IMR-90 (cell line): ENCODE results near the gene MBOAT1. TPM values are rescaled to one million over a fixed set of nuclear protein-coding genes. Genes with fewer than 3 reads are reported as not detected.

Experiments
- ATAC-seq: fragments of 200-7000 bp; cut with Tn5 transposase; 2 replicates; pipeline ENCODE4 v1.9.1; 2020; ENCODE audit warnings: low read depth, mild to moderate bottlenecking, moderate library complexity
- BruUV-seq: library from RNA; stranded (reverse); fragments of 400-500 nt; replicated peaks from 2 replicates; lab custom pipeline; 2021; lab: Mats Ljungman, UMichigan
- CTCF ChIA-PET: fragments of 300-600 bp; formaldehyde crosslinking; extraction: SDS; loops from one replicate; lab custom pipeline; 2021; ENCODE audit warnings: antibody characterized with exemption; lab: Yijun Ruan, JAX
- POLR2A ChIA-PET: fragments of 300-600 bp; sonication (Branson Sonifier 250); formaldehyde crosslinking; loops from one replicate; lab custom pipeline; 2022; ENCODE audit warnings: antibody characterized with exemption; ENCODE audit not compliant: unreplicated experiment; lab: Charles Lee
- DNase-seq: peaks from one replicate; pipeline ENCODE4 v3.0.0; 2013
- H2AFZ ChIP-seq: replicated peaks from 2 replicates; pipeline ENCODE3; 2013; ENCODE audit warnings: low read length, mild to moderate bottlenecking; ENCODE audit not compliant: poor library complexity
- H2AK5ac ChIP-seq: 2 replicates; pipeline ENCODE4 v1.6.1; 2013; ENCODE audit warnings: low read depth, low read length, inconsistent platforms
- H2AK9ac ChIP-seq: replicated peaks from 2 replicates; pipeline ENCODE3; 2013; ENCODE audit warnings: mild to moderate bottlenecking, low read depth, low read length, moderate library complexity; ENCODE audit not compliant: poor library complexity
- H2BK120ac ChIP-seq: 2 replicates; pipeline ENCODE4 v1.6.1; 2013; ENCODE audit warnings: low read depth, low read length, inconsistent platforms
- H2BK15ac ChIP-seq: 3 replicates; pipeline ENCODE4 v1.6.1; 2013; ENCODE audit warnings: low read depth, low read length, inconsistent platforms
- H2BK20ac ChIP-seq: 2 replicates; pipeline ENCODE4 v1.6.1; 2013; ENCODE audit warnings: low read depth, mild to moderate bottlenecking, inconsistent platforms, low read length, moderate library complexity
- H2BK5ac ChIP-seq: 2 replicates; pipeline ENCODE4 v1.6.1; 2013; ENCODE audit warnings: mild to moderate bottlenecking, low read depth, low read length, inconsistent platforms; ENCODE audit not compliant: poor library complexity, severe bottlenecking
- H3K14ac ChIP-seq: replicated peaks from 2 replicates; pipeline ENCODE4 v1.6.1; 2013; ENCODE audit warnings: low read depth, low read length, inconsistent platforms
- H3K18ac ChIP-seq: 2 replicates; pipeline ENCODE4 v1.6.1; 2013; ENCODE audit warnings: low read depth, low read length, control low read depth
- H3K23ac ChIP-seq: 2 replicates; pipeline ENCODE4 v1.6.1; 2013; ENCODE audit warnings: low read depth, low read length, inconsistent platforms
- H3K27ac ChIP-seq: 2 replicates; pipeline ENCODE4 v1.5.1; 2013; ENCODE audit warnings: mild to moderate bottlenecking, control low read depth, low read length; ENCODE audit not compliant: insufficient read depth
- H3K27me3 ChIP-seq: 2 replicates; pipeline ENCODE4 v1.6.1; 2013; ENCODE audit warnings: low read length; ENCODE audit not compliant: control insufficient read depth, insufficient read depth
- H3K36me3 ChIP-seq: 2 replicates; pipeline ENCODE4 v1.6.1; 2013; ENCODE audit warnings: low read length, mixed read lengths; ENCODE audit not compliant: control insufficient read depth, insufficient read depth
- H3K4ac ChIP-seq: 2 replicates; pipeline ENCODE4 v1.6.1; 2013; ENCODE audit warnings: low read depth, low read length, inconsistent platforms
- H3K4me1 ChIP-seq: 2 replicates; pipeline ENCODE4 v1.6.1; 2013; ENCODE audit warnings: low read length, mixed read lengths; ENCODE audit not compliant: control insufficient read depth, insufficient read depth
- H3K4me2 ChIP-seq: 2 replicates; pipeline ENCODE4 v1.6.1; 2013; ENCODE audit warnings: low read depth, mild to moderate bottlenecking, control low read depth, low read length, moderate library complexity
- H3K4me3 ChIP-seq: 2 replicates; pipeline ENCODE4 v1.5.1; 2013; ENCODE audit warnings: low read depth, mild to moderate bottlenecking, control low read depth, low read length, moderate library complexity; ENCODE audit not compliant: insufficient read depth
- H3K56ac ChIP-seq: 2 replicates; pipeline ENCODE4 v1.6.1; 2013; ENCODE audit warnings: low read length, inconsistent platforms; ENCODE audit not compliant: insufficient read depth; ENCODE audit errors: extremely low read depth
- H3K79me1 ChIP-seq, 2 experiments: 2 replicates each; pipeline ENCODE4 v1.6.1; 2013; ENCODE audit warnings: low read length in 2 of 2, inconsistent platforms in 1 of 2, low read depth in 1 of 2
- H3K9ac ChIP-seq: 2 replicates; pipeline ENCODE4 v1.6.1; 2013; ENCODE audit warnings: low read depth, low read length, control low read depth
- H3K9me1 ChIP-seq: 2 replicates; pipeline ENCODE4 v1.6.1; 2013; ENCODE audit warnings: low read length, inconsistent platforms; ENCODE audit not compliant: insufficient read depth
- H3K9me3 ChIP-seq: 2 replicates; pipeline ENCODE4 v1.6.1; 2013; ENCODE audit warnings: low read length; ENCODE audit not compliant: control insufficient read depth, insufficient read depth
- H4K20me1 ChIP-seq: 2 replicates; pipeline ENCODE4 v1.6.1; 2013; ENCODE audit warnings: low read length, inconsistent platforms; ENCODE audit not compliant: insufficient read depth
- H4K5ac ChIP-seq: 2 replicates; pipeline ENCODE4 v1.6.1; 2013; ENCODE audit warnings: mild to moderate bottlenecking, low read depth, low read length, control low read depth
- H4K8ac ChIP-seq, 2 experiments: 2 replicates each; pipeline ENCODE4 v1.6.1; 2013; ENCODE audit warnings: low read depth in 2 of 2, low read length in 2 of 2, control low read depth in 1 of 2, inconsistent platforms in 1 of 2
- H4K91ac ChIP-seq: 2 replicates; pipeline ENCODE4 v1.6.1; 2013; ENCODE audit warnings: low read depth, low read length, inconsistent platforms; ENCODE audit not compliant: insufficient read depth
- BHLHE40 ChIP-seq: fragments of 150-350 bp; IDR thresholded peaks from 2 replicates; pipeline ENCODE4 v1.6.1; 2016; ENCODE audit warnings: mild to moderate bottlenecking, low read depth, low read length
- CEBPB ChIP-seq: IDR thresholded peaks from 2 replicates; pipeline ENCODE4 v1.6.1; 2012; ENCODE audit warnings: low read depth, low read length, improper control_type of control experiment
- CHD1 ChIP-seq: IDR thresholded peaks from 2 replicates; pipeline ENCODE4 v1.6.1; 2012; ENCODE audit warnings: low read depth, low read length, improper control_type of control experiment
- CTCF ChIP-seq: conservative IDR thresholded peaks from 2 replicates; pipeline ENCODE4 v1.5.1; 2012; ENCODE audit warnings: mild to moderate bottlenecking, low read depth, low read length, improper control_type of control experiment
- ELK1 ChIP-seq: fragments of 150-350 bp; IDR thresholded peaks from 2 replicates; pipeline ENCODE4 v1.6.1; 2016; ENCODE audit warnings: low read depth, mild to moderate bottlenecking, low read length, moderate library complexity, borderline replicate concordance
- FOS ChIP-seq: fragments of 150-350 bp; IDR thresholded peaks from 2 replicates; pipeline ENCODE4 v1.6.1; 2016; ENCODE audit warnings: low read depth, low read length
- MAFK ChIP-seq: IDR thresholded peaks from 2 replicates; pipeline ENCODE4 v1.6.1; 2012; ENCODE audit warnings: low read depth, low read length, improper control_type of control experiment
- MAZ ChIP-seq: IDR thresholded peaks from 2 replicates; pipeline ENCODE4 v1.6.1; 2012; ENCODE audit warnings: low read depth, mild to moderate bottlenecking, low read length, improper control_type of control experiment, moderate library complexity, borderline replicate concordance
- MXI1 ChIP-seq: IDR thresholded peaks from 2 replicates; pipeline ENCODE4 v1.6.1; 2012; ENCODE audit warnings: low read depth, mild to moderate bottlenecking, low read length, moderate library complexity, borderline replicate concordance
- NFE2L2 ChIP-seq: fragments of 150-350 bp; IDR thresholded peaks from 2 replicates; pipeline ENCODE4 v1.6.1; 2016; ENCODE audit warnings: low read depth, mild to moderate bottlenecking, low read length
- POLR2A ChIP-seq: IDR thresholded peaks from 2 replicates; pipeline ENCODE4 v1.6.1; 2012; ENCODE audit warnings: mild to moderate bottlenecking, low read depth, low read length
- RAD21 ChIP-seq: IDR thresholded peaks from 2 replicates; pipeline ENCODE4 v1.6.1; 2012; ENCODE audit warnings: low read length, improper control_type of control experiment
- RCOR1 ChIP-seq: IDR thresholded peaks from 2 replicates; pipeline ENCODE4 v1.6.1; 2012; ENCODE audit warnings: mild to moderate bottlenecking, low read length, improper control_type of control experiment; ENCODE audit not compliant: insufficient replicate concordance
- SMC3 ChIP-seq: fragments of 150-350 bp; IDR thresholded peaks from 2 replicates; pipeline ENCODE4 v1.6.1; 2016; ENCODE audit warnings: low read depth, mild to moderate bottlenecking, antibody characterized with exemption, low read length, moderate library complexity
- USF2 ChIP-seq: fragments of 150-350 bp; IDR thresholded peaks from 2 replicates; pipeline ENCODE4 v1.6.1; 2017; ENCODE audit warnings: mild to moderate bottlenecking, antibody characterized with exemption, low read length, low read depth
- WGBS, 2 experiments: methylation state at CpG; one replicate each; pipeline versions ENCODE4 v1.1.5 to v1.1.7; 2013; ENCODE audit warnings: missing lambda C conversion rate in 2 of 2; ENCODE audit not compliant: insufficient read length in 1 of 2; ENCODE audit errors: extremely low coverage in 2 of 2; 5-methylcytosine and 5-hydroxymethylcytosine counted together
- dilution Hi-C: fragments of 300-500 bp; cut with HindIII; formaldehyde crosslinking; loops from one replicate; pipeline ENCODE4 v1.14.3; 2018; ENCODE audit warnings: low sequenced_read_pairs; ENCODE audit not compliant: unreplicated experiment
- in situ Hi-C: fragments of 300-500 bp; cut with MboI; formaldehyde crosslinking; loops from 3 replicates; pipeline ENCODE4 v1.14.3; 2019; ENCODE audit warnings: low sequenced_read_pairs, inconsistent platforms, mixed read lengths
- intact Hi-C: fragments of 100-400 bp; cut with micrococcal nuclease; formaldehyde crosslinking; loops from 2 replicates; pipeline ENCODE4 v1.10.0; 2022
- polyA plus RNA-seq, 3 experiments: library from polyadenylated mRNA; depleted of rRNA; stranded (reverse); fragments of >200 nt; gene quantifications; 2 replicates each; pipeline ENCODE4 v1.2.3, GENCODE V29; 2012; ENCODE audit warnings: low replicate concordance in 1 of 3
- total RNA-seq: library from RNA; depleted of rRNA; stranded (reverse); fragments of >200 nt; gene quantifications from 2 replicates; pipeline ENCODE4 v1.2.3, GENCODE V29; 2012

Gene MBOAT1
- total and polyA plus RNA-seq, 2 of the 4 experiments (the other 2 are of a cell fraction): 1.6 to 4.7 TPM

- dilution Hi-C loops: no loop called here
These were observed 13.5 kb downstream of the MBOAT1 start for GRCh38 chr6:20198775-20199174.

More at GRCh38 chr6:20198775-20199174, 13.5 kb downstream of the MBOAT1 start:
- in situ Hi-C loops (no loop called here), intact Hi-C loops (no loop called here)
- no peak overlapping the region for H2BK15ac ChIP-seq
- H3K23ac ChIP-seq: no peak overlapping the region
- peaks cover 0 to 8% of the 10 kb centered on the region in 2 experiments; a peak in 2 of 4 replicates for H3K79me1 ChIP-seq
- peak overlapping the region; percentile 21; the same call in 1 of the 2 replicates for H2AK5ac ChIP-seq
- H3K9me1 ChIP-seq: 0 out of 2 replicates have a peak, but pooled peaks cover 4% of the 10 kb centered on the region
- ATAC-seq: no peak
- no peak overlapping the region for H2BK20ac ChIP-seq
- no peaks in the 10 kb centered on the region for H4K20me1 ChIP-seq
- no peak overlapping the region for H4K91ac ChIP-seq
- H3K4ac ChIP-seq: no peak overlapping the region
- H3K56ac ChIP-seq: no peak overlapping the region
- H4K8ac ChIP-seq: no peak overlapping the region
- no peak overlapping the region for H2BK5ac ChIP-seq
- no peaks in the 10 kb centered on the region for H3K36me3 ChIP-seq
- no peak overlapping the region for H3K18ac ChIP-seq
- no peak for DNase-seq
- no peaks in the 10 kb centered on the region; the same call in 1 of the 2 replicates for H3K4me1 ChIP-seq
- no peak overlapping the region for H2BK120ac ChIP-seq
- TF ChIP-seq NFE2L2: no peak
- no peak for TF ChIP-seq MAFK
- no peak for TF ChIP-seq MAZ
- no peak for TF ChIP-seq CEBPB
- no peak for TF ChIP-seq FOS
- TF ChIP-seq BHLHE40: no peak
- no peak for TF ChIP-seq SMC3
- no peak for TF ChIP-seq RCOR1
- TF ChIP-seq POLR2A: no peak
- no peak for TF ChIP-seq ELK1
- no peak for TF ChIP-seq USF2
- no peak for TF ChIP-seq RAD21
- TF ChIP-seq MXI1: no peak
- TF ChIP-seq CHD1: no peak
- no peak for TF ChIP-seq CTCF
- H4K5ac ChIP-seq: 0 out of 2 replicates have a peak overlapping the region, but pooled peaks have one; percentile 21
- no peak overlapping the region for H3K9ac ChIP-seq
- H3K27me3 ChIP-seq: no peaks in the 10 kb centered on the region
- no TSS peak for BruUV-seq
- ChIA-PET POLR2A (no interaction called here), CTCF (interaction anchor here (1.1 kb wide), 1 partner anchor 12 kb away, joined by 4 read pairs; no protein-coding TSS in a partner anchor)
- WGBS, 2 experiments: 71% methylated on average over 3 of the region's 6 CpGs; no CpG with 5 or more reads in 1 of the 2 experiments
- no peak overlapping the region for H3K4me3 ChIP-seq
- H3K14ac ChIP-seq: no peak overlapping the region
- no peak overlapping the region for H2AFZ ChIP-seq
- no peak overlapping the region for H3K4me2 ChIP-seq
- H3K27ac ChIP-seq: no peak overlapping the region
- H2AK9ac ChIP-seq: no peak overlapping the region
- no peaks in the 10 kb centered on the region for H3K9me3 ChIP-seq
